ENCODE data around the gene HOXC5. TPM values are rescaled to one million over a fixed set of nuclear protein-coding genes. Genes with fewer than 3 reads are reported as not detected.

The HOXC5 gene
- total RNA-seq, 1 experiment from 2014 or later: 1.1 TPM

GRCh38 chr12:54014377-54015017 is 18.4 kb upstream of the HOXC5 start:
- ATAC-seq: no peak
- Histone ChIP-seq H3K9me2 (ENCODE audit: insufficient read depth) (no peaks in the 10 kb centered on the region), H4K20me1 (ENCODE audit: insufficient read depth) (no peaks in the 10 kb centered on the region), H3K9ac (ENCODE audit: low read length) (no peak overlapping the region), H3K27me3 (ENCODE audit: insufficient read depth, low read length) (no peaks in the 10 kb centered on the region), H3K4me3 (replicated peaks in 1 of 2; ENCODE audit: low read depth in 1 of 2, low read length in 2 of 2) (no peak overlapping the region), H2AFZ (ENCODE audit: low read depth, low read length, poor library complexity, severe bottlenecking) (no peak overlapping the region), H3K4me2 (ENCODE audit: low read length) (no peak overlapping the region), H3K36me3 (ENCODE audit: control insufficient read depth in 1 of 2, insufficient read depth in 2 of 2, low read length in 2 of 2) (no peaks in the 10 kb centered on the region), H3K27ac (ENCODE audit: low read depth, low read length) (no peak overlapping the region), H3K79me2 (ENCODE audit: insufficient read depth, low read length) (no peaks in the 10 kb centered on the region), H3K9me3 (ENCODE audit: control insufficient read depth in 1 of 2, insufficient read depth in 1 of 2, low read depth in 1 of 2, low read length in 2 of 2) (no peaks in the 10 kb centered on the region), H3K4me1 (ENCODE audit: control insufficient read depth in 1 of 2, insufficient read depth in 2 of 2, low read length in 2 of 2) (peaks cover 15 to 24% of the 10 kb centered on the region in 2 experiments)
- ChIA-PET RAD21 (ENCODE audit: low non-redundant PET in 1 of 2, low total read pairs in 2 of 2, uncharacterized antibody in 2 of 2, unreplicated experiment in 2 of 2) (no interaction called here), POLR2A (no interaction called here), CTCF (interaction anchor here (4.3 kb wide), 1 partner anchor 8 kb away, joined by 29 read pairs; no protein-coding TSS in a partner anchor)
- DNase-seq (ENCODE audit: low read depth, low spot score): no peak
- no TSS peak for BruUV-seq (replicated peaks)
- intact Hi-C loops (cut with micrococcal nuclease): no loop called here
- TF ChIP-seq, protein P1, sequence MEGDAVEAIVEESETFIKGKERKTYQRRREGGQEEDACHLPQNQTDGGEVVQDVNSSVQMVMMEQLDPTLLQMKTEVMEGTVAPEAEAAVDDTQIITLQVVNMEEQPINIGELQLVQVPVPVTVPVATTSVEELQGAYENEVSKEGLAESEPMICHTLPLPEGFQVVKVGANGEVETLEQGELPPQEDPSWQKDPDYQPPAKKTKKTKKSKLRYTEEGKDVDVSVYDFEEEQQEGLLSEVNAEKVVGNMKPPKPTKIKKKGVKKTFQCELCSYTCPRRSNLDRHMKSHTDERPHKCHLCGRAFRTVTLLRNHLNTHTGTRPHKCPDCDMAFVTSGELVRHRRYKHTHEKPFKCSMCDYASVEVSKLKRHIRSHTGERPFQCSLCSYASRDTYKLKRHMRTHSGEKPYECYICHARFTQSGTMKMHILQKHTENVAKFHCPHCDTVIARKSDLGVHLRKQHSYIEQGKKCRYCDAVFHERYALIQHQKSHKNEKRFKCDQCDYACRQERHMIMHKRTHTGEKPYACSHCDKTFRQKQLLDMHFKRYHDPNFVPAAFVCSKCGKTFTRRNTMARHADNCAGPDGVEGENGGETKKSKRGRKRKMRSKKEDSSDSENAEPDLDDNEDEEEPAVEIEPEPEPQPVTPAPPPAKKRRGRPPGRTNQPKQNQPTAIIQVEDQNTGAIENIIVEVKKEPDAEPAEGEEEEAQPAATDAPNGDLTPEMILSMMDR (IDR thresholded peaks at IDR 0.05 in 2 of 3, conservative IDR thresholded peaks at IDR 0.05 in 1 of 3; ENCODE audit: borderline replicate concordance in 1 of 3, insufficient read depth in 1 of 3, low read depth in 2 of 3, low read length in 2 of 3): no peak
- TF ChIP-seq CBX3 (IDR thresholded peaks at IDR 0.05; ENCODE audit: low read depth): no peak
- no peak for TF ChIP-seq JUND (IDR thresholded peaks at IDR 0.05)
- TF ChIP-seq YY1 (IDR thresholded peaks at IDR 0.05; ENCODE audit: extremely low read depth, insufficient replicate concordance, low read depth, low read length): no peak
- TF ChIP-seq ZNF274 (IDR thresholded peaks at IDR 0.05; ENCODE audit: low read depth, low read length): no peak
- TF ChIP-seq ZFX (IDR thresholded peaks at IDR 0.05): no peak
- no peak for TF ChIP-seq SRF (IDR thresholded peaks at IDR 0.05; ENCODE audit: low read depth)
- TF ChIP-seq POLR2A (IDR thresholded peaks at IDR 0.05; ENCODE audit: borderline replicate concordance, extremely low read depth, insufficient read depth, insufficient read length): no peak
- TF ChIP-seq SIN3A (IDR thresholded peaks at IDR 0.05; ENCODE audit: low read depth): no peak
- no peak for TF ChIP-seq ATF3 (IDR thresholded peaks at IDR 0.05)
- TF ChIP-seq ELF1 (IDR thresholded peaks at IDR 0.05; ENCODE audit: borderline replicate concordance, low read depth): no peak
- TF ChIP-seq POLR2AphosphoS5 (IDR thresholded peaks at IDR 0.05; ENCODE audit: low read depth, low read length): no peak
- no peak for TF ChIP-seq FOSL1 (IDR thresholded peaks at IDR 0.05; ENCODE audit: low read depth)
- TF ChIP-seq SP1 (IDR thresholded peaks at IDR 0.05; ENCODE audit: low read depth): no peak
- TF ChIP-seq RAD21 (IDR thresholded peaks at IDR 0.05; ENCODE audit: low read depth): no peak
- TF ChIP-seq, protein P2, sequence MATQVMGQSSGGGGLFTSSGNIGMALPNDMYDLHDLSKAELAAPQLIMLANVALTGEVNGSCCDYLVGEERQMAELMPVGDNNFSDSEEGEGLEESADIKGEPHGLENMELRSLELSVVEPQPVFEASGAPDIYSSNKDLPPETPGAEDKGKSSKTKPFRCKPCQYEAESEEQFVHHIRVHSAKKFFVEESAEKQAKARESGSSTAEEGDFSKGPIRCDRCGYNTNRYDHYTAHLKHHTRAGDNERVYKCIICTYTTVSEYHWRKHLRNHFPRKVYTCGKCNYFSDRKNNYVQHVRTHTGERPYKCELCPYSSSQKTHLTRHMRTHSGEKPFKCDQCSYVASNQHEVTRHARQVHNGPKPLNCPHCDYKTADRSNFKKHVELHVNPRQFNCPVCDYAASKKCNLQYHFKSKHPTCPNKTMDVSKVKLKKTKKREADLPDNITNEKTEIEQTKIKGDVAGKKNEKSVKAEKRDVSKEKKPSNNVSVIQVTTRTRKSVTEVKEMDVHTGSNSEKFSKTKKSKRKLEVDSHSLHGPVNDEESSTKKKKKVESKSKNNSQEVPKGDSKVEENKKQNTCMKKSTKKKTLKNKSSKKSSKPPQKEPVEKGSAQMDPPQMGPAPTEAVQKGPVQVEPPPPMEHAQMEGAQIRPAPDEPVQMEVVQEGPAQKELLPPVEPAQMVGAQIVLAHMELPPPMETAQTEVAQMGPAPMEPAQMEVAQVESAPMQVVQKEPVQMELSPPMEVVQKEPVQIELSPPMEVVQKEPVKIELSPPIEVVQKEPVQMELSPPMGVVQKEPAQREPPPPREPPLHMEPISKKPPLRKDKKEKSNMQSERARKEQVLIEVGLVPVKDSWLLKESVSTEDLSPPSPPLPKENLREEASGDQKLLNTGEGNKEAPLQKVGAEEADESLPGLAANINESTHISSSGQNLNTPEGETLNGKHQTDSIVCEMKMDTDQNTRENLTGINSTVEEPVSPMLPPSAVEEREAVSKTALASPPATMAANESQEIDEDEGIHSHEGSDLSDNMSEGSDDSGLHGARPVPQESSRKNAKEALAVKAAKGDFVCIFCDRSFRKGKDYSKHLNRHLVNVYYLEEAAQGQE (IDR thresholded peaks at IDR 0.05; ENCODE audit: low read depth): no peak
- no peak for TF ChIP-seq EGR1 (IDR thresholded peaks at IDR 0.05; ENCODE audit: low read depth)
- no peak for TF ChIP-seq CEBPB (IDR thresholded peaks at IDR 0.05; ENCODE audit: low read depth)
- TF ChIP-seq, protein P3, sequence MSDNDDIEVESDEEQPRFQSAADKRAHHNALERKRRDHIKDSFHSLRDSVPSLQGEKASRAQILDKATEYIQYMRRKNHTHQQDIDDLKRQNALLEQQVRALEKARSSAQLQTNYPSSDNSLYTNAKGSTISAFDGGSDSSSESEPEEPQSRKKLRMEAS (IDR thresholded peaks at IDR 0.05): no peak
- TF ChIP-seq TCF7L2 (IDR thresholded peaks at IDR 0.05; ENCODE audit: borderline replicate concordance, extremely low read depth, insufficient read depth, insufficient read length): no peak

Measured in HCT116 (cell line).